Measurements from ENCODE around the gene COL24A1.

GRCh38 chr1:86068841-86069756, 87.5 kb downstream of the COL24A1 start:
- TF ChIP-seq, protein P1, sequence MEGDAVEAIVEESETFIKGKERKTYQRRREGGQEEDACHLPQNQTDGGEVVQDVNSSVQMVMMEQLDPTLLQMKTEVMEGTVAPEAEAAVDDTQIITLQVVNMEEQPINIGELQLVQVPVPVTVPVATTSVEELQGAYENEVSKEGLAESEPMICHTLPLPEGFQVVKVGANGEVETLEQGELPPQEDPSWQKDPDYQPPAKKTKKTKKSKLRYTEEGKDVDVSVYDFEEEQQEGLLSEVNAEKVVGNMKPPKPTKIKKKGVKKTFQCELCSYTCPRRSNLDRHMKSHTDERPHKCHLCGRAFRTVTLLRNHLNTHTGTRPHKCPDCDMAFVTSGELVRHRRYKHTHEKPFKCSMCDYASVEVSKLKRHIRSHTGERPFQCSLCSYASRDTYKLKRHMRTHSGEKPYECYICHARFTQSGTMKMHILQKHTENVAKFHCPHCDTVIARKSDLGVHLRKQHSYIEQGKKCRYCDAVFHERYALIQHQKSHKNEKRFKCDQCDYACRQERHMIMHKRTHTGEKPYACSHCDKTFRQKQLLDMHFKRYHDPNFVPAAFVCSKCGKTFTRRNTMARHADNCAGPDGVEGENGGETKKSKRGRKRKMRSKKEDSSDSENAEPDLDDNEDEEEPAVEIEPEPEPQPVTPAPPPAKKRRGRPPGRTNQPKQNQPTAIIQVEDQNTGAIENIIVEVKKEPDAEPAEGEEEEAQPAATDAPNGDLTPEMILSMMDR (IDR thresholded peaks at IDR 0.05), result no peak
- no peak for TF ChIP-seq POLR2AphosphoS5 (IDR thresholded peaks at IDR 0.05)
- no peak for TF ChIP-seq POLR2A (IDR thresholded peaks at IDR 0.05)

All from upper lobe of left lung (tissue), 4 donors.